ENCODE data around the gene SLC6A2. TPM values are rescaled to one million over a fixed set of nuclear protein-coding genes. Genes with fewer than 3 reads are reported as not detected.

Gene SLC6A2
- total and polyA plus RNA-seq, 2 of the 13 experiments (the other 11 are each of a cell fraction or from before 2014, with no cell fraction given): 0.62 to 0.66 TPM

GRCh38 chr16:55700067-55700466 lies 44.3 kb downstream of the SLC6A2 start:
- ATAC-seq (no peak), DNase-seq (ENCODE audit: low spot score) (no peak), FAIRE-seq (no peak)
- intact Hi-C loops (cut with micrococcal nuclease; ENCODE audit: unreplicated experiment): no loop called here
- TF ChIP-seq CREB1 (IDR thresholded peaks at IDR 0.05) (peak; percentile 48; the same call in 1 of the 2 replicates), CREB1 (CRISPR knock-in tag; IDR thresholded peaks at IDR 0.05) (no peak), ZNF737 (CRISPR knock-in tag; IDR thresholded peaks at IDR 0.05; ENCODE audit: borderline replicate concordance) (no peak), ZNF503 (CRISPR knock-in tag; IDR thresholded peaks at IDR 0.05) (no peak), ZNF660 (CRISPR knock-in tag; IDR thresholded peaks at IDR 0.05; ENCODE audit: borderline replicate concordance, low read depth) (no peak), CCDC6 (CRISPR knock-in tag; IDR thresholded peaks at IDR 0.05) (no peak), SKIL (CRISPR knock-in tag; IDR thresholded peaks at IDR 0.05; ENCODE audit: borderline replicate concordance) (no peak)
- no peaks in the 10 kb centered on the region for H3K9me3 ChIP-seq (ENCODE audit: low read length)
- WGBS (ENCODE audit: low lambda C conversion rate): 47% methylated on average over 10 of the region's 10 CpGs
- no peak overlapping the region for H3K4me2 ChIP-seq (ENCODE audit: low read depth, low read length)
- H3K27ac ChIP-seq (ENCODE audit: extremely low read length, insufficient read depth, low read length): no peak overlapping the region
- H2AFZ ChIP-seq (ENCODE audit: low read length): no peak overlapping the region
- in situ Hi-C loops (cut with HindIII; ENCODE audit: extremely low pct_ligation_motif_present, low pct_unique_long_range_greater_than_20kb): loop anchor here (5.0 kb wide), 3 partner anchors 58 to 233 kb away; no protein-coding TSS in a partner anchor
- no TSS peak for BruUV-seq (replicated peaks)
- H4K20me1 ChIP-seq (ENCODE audit: insufficient read depth, low read length): no peaks in the 10 kb centered on the region
- no peak overlapping the region for H3K4me3 ChIP-seq (replicated peaks in 1 of 3; ENCODE audit: insufficient read depth in 1 of 3, low read depth in 2 of 3, low read length in 3 of 3)
- H3K27me3 ChIP-seq (ENCODE audit: control insufficient read depth in 1 of 2, insufficient read depth in 2 of 2, low read length in 2 of 2): peaks cover 0 to 2% of the 10 kb centered on the region in 2 experiments; a peak in 1 of 5 replicates
- 0 out of 2 replicates have a peak, but pooled peaks cover 6% of the 10 kb centered on the region for H3K4me1 ChIP-seq (ENCODE audit: insufficient read depth, low read length)
- no peaks in the 10 kb centered on the region for H3K79me2 ChIP-seq (ENCODE audit: insufficient read depth, low read length)
- no peaks in the 10 kb centered on the region for H3K36me3 ChIP-seq (replicated peaks in 1 of 2; ENCODE audit: control insufficient read depth in 1 of 2, insufficient read depth in 2 of 2, low read length in 2 of 2)
- POLR2A ChIA-PET: no interaction called here
- H3K9ac ChIP-seq (ENCODE audit: insufficient read depth, low read depth, low read length): no peak overlapping the region
- CTCF ChIA-PET (ENCODE audit: low intra/inter-chr PET ratio, low total read pairs): interaction anchor here (9.3 kb wide), 1 partner anchor 234 kb away, joined by 423 read pairs; no protein-coding TSS in a partner anchor
